ENCODE data around the gene SYNC.

The SYNC gene

GRCh38 chr1:32719681-32720275 is 17.2 kb upstream of the SYNC start:
- TF ChIP-seq CTCF (conservative IDR thresholded peaks at IDR 0.05; ENCODE audit: low read depth, low read length): no peak
- H3K4me3 ChIP-seq (ENCODE audit: low read depth, low read length): no peak overlapping the region
- DNase-seq (ENCODE audit: low read depth): no peak

GRCh38 chr1:32718527-32718926 is 16.0 kb upstream of the SYNC start:
- no peak for TF ChIP-seq CTCF (conservative IDR thresholded peaks at IDR 0.05; ENCODE audit: low read depth, low read length)

GRCh38 chr1:32718036-32718435 is 15.5 kb upstream of the SYNC start:
- TF ChIP-seq CTCF (conservative IDR thresholded peaks at IDR 0.05; ENCODE audit: low read depth, low read length): no peak
- no peak for DNase-seq (ENCODE audit: low read depth)
- H3K4me3 ChIP-seq (ENCODE audit: low read depth, low read length): no peak overlapping the region

More at GRCh38 chr1:32718527-32718926, 16.0 kb upstream of the SYNC start:
- no peak overlapping the region for H3K4me3 ChIP-seq (ENCODE audit: low read depth, low read length)
- DNase-seq (ENCODE audit: low read depth): no peak

GRCh38 chr1:32717503-32717902 is 14.9 kb upstream of the SYNC start:
- DNase-seq (ENCODE audit: low read depth): no peak
- TF ChIP-seq CTCF (conservative IDR thresholded peaks at IDR 0.05; ENCODE audit: low read depth, low read length): no peak
- H3K4me3 ChIP-seq (ENCODE audit: low read depth, low read length): no peak overlapping the region

GRCh38 chr1:32716312-32717148 is 14.0 kb upstream of the SYNC start:
- peak; percentile 49 for DNase-seq (ENCODE audit: low read depth)
- no peak for TF ChIP-seq CTCF (conservative IDR thresholded peaks at IDR 0.05; ENCODE audit: low read depth, low read length)
- H3K4me3 ChIP-seq (ENCODE audit: low read depth, low read length): no peak overlapping the region

- no peak overlapping the region for H3K4me3 ChIP-seq (ENCODE audit: low read depth, low read length)
- DNase-seq (ENCODE audit: low read depth): no peak
- TF ChIP-seq CTCF (conservative IDR thresholded peaks at IDR 0.05; ENCODE audit: low read depth, low read length): no peak
These were observed 13.3 kb upstream of the SYNC start for GRCh38 chr1:32715901-32716311.

Measured in choroid plexus epithelial cell (primary cell).